Adrenal gland (tissue), 12 donors: Measurements from ENCODE around the gene USP6NL. TPM values are rescaled to one million over a fixed set of nuclear protein-coding genes. Genes with fewer than 3 reads are reported as not detected.

Experiments
- DNase-seq, 7 donors: peaks; one replicate each; pipeline ENCODE4 v3.0.0-alpha.2; 2019 to 2020
- H3K27ac ChIP-seq, 5 donors: fragments of 200-600 bp; sonication (generic) in 4 of 5; 1 replicate in 3 of 5; 2 replicates in 2 of 5; pipeline versions ENCODE4 v1.5.1 to v1.8.0; 2016 to 2020; ENCODE audit warnings: mild to moderate bottlenecking in 1 of 5
- H3K27me3 ChIP-seq: fragments of 200-600 bp; 2 replicates; pipeline ENCODE4 v1.8.0; 2021
- H3K36me3 ChIP-seq, 2 donors: fragments of 200-600 bp; replicated peaks in 1 of 2; 1 replicate in 1 of 2; 2 replicates in 1 of 2; pipeline versions ENCODE4 v1.5.1 to v1.8.0; 2018 to 2022
- H3K4me1 ChIP-seq, 2 donors: fragments of 200-600 bp; replicated peaks in 1 of 2; 1 replicate in 1 of 2; 2 replicates in 1 of 2; pipeline versions ENCODE4 v1.5.1 to v1.8.0; 2018 to 2021
- H3K4me3 ChIP-seq, 4 donors: fragments of 200-600 bp; sonication (generic) in 3 of 4; one replicate each; pipeline ENCODE4 v1.5.1; 2016 to 2018
- H3K9me3 ChIP-seq, 3 donors: fragments of 200-600 bp; sonication (generic) in 1 of 3; replicated peaks in 1 of 3; 1 replicate in 2 of 3; 2 replicates in 1 of 3; pipeline versions ENCODE4 v1.5.1 to v1.8.0; 2016 to 2021
- POLR2A ChIP-seq, 2 donors: fragments of 450-650 bp; IDR thresholded peaks; one replicate each; pipeline ENCODE4 v1.6.1; 2017; ENCODE audit warnings: antibody characterized with exemption in 2 of 2, mild to moderate bottlenecking in 2 of 2, moderate library complexity in 1 of 2
- WGBS, 4 donors: extraction: QIAGEN DNeasy Blood & Tissue Kit in 2 of 4; methylation state at CpG; one replicate each; pipeline versions ENCODE4 v1.1.5 to v1.1.7; 2013 to 2017; 5-methylcytosine and 5-hydroxymethylcytosine counted together
- intact Hi-C, 2 donors: fragments of 100-400 bp; cut with DNase I; formaldehyde crosslinking; loops; one replicate each; pipeline versions ENCODE4 v1.14.1 to v1.15.0; 2022 to 2023
- polyA plus RNA-seq, 3 donors: library from polyadenylated mRNA; stranded (reverse); fragments of 200-250 nt in 2 of 3; fragments of 350-450 nt in 1 of 3; fragmentation: Illumina TruSeq in 1 of 3; extraction: RNeasy Lipid Tissue Mini Kit (QIAGEN cat#74804) in 1 of 3; gene quantifications; one replicate each; pipeline ENCODE4 v1.2.3, GENCODE V29; 2013 to 2014
- total RNA-seq, 9 donors: library from RNA; depleted of rRNA in 4 of 9; stranded (reverse); fragments of >200 nt in 4 of 9; fragments of 120-200 nt in 1 of 9; fragmentation: NEBNext Ultra II Directional in 1 of 9; extraction: Animal tissue kit (Norgen Biotek cat#: 25700) in 1 of 9; gene quantifications; one replicate each; pipeline versions ENCODE4 v1.1.0 to v1.2.4, GENCODE V29; 2013 to 2023
- TF ChIP-seq, protein P1 (sequence below), 6 experiments: fragments of 450-650 bp in 4 of 6; fragments of 200-600 bp in 2 of 6; sonication (generic) in 1 of 6; IDR thresholded peaks; 1 replicate in 5 of 6; 2 replicates in 1 of 6; pipeline versions ENCODE4 v1.5.1 to v1.8.0; 2016 to 2021; ENCODE audit warnings: antibody characterized with exemption in 6 of 6, mild to moderate bottlenecking in 2 of 6, moderate library complexity in 1 of 6
- donor health status: healthy with polysubstance abuse.
- donor health status: Bipolar disorder and iron deficiency.
- donor health status: DM: yes; HTN: yes; CAD: no.
- donor health status: DM: no; HTN: no; CAD: no.
- donor health status: DM: no; HTN: no; CAD: no.
- donor health status: DM: yes; HTN: yes; CAD: no.

USP6NL gene
- total and polyA plus RNA-seq, 12 donors = 3.5 to 35.1 (median 19.8) TPM

- intact Hi-C loops = no loop called here
- TF ChIP-seq POLR2A (IDR thresholded peaks at IDR 0.05) = no peak
- TF ChIP-seq, protein P1, sequence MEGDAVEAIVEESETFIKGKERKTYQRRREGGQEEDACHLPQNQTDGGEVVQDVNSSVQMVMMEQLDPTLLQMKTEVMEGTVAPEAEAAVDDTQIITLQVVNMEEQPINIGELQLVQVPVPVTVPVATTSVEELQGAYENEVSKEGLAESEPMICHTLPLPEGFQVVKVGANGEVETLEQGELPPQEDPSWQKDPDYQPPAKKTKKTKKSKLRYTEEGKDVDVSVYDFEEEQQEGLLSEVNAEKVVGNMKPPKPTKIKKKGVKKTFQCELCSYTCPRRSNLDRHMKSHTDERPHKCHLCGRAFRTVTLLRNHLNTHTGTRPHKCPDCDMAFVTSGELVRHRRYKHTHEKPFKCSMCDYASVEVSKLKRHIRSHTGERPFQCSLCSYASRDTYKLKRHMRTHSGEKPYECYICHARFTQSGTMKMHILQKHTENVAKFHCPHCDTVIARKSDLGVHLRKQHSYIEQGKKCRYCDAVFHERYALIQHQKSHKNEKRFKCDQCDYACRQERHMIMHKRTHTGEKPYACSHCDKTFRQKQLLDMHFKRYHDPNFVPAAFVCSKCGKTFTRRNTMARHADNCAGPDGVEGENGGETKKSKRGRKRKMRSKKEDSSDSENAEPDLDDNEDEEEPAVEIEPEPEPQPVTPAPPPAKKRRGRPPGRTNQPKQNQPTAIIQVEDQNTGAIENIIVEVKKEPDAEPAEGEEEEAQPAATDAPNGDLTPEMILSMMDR (IDR thresholded peaks at IDR 0.05) = no peak
- Histone ChIP-seq H3K27ac (no peak overlapping the region), H3K27me3 (no peaks in the 10 kb centered on the region), H3K36me3 (no peaks in the 10 kb centered on the region), H3K9me3 (no peaks in the 10 kb centered on the region), H3K4me1 (no peaks in the 10 kb centered on the region), H3K4me3 (no peak overlapping the region)
- DNase-seq = no peak
- 84 to 96% (median 91%) methylated on average over 6 of the region's 6 CpGs for WGBS, 4 donors
Observed at GRCh38 chr10:11643039-11643438, 31.6 kb upstream of the USP6NL start.

DNA sequence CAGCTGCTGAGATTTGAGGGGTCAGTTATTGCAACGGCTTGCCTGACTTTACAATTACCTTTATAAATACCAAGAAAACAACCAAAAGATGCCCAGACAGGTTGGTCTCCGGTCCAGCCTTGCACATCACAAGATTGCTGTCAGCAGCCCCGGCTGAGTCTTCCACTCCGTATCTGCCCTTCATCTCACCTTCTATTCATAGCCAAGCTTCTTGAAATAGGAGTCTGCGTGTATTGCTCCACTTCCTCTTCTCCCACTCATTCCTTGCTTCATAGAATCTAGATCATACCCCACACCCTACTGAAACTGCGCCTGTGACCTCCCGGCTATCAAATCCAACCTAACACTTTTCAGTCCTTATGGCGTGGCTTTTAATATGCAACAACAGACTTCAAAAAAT lies 31.1 kb upstream of the USP6NL start:
- WGBS, 4 donors = 75 to 87% (median 77%) methylated on average over 8 of the region's 8 CpGs
- DNase-seq = peak in 1 of 7 donors; percentile 29
- intact Hi-C loops = no loop called here

DNA sequence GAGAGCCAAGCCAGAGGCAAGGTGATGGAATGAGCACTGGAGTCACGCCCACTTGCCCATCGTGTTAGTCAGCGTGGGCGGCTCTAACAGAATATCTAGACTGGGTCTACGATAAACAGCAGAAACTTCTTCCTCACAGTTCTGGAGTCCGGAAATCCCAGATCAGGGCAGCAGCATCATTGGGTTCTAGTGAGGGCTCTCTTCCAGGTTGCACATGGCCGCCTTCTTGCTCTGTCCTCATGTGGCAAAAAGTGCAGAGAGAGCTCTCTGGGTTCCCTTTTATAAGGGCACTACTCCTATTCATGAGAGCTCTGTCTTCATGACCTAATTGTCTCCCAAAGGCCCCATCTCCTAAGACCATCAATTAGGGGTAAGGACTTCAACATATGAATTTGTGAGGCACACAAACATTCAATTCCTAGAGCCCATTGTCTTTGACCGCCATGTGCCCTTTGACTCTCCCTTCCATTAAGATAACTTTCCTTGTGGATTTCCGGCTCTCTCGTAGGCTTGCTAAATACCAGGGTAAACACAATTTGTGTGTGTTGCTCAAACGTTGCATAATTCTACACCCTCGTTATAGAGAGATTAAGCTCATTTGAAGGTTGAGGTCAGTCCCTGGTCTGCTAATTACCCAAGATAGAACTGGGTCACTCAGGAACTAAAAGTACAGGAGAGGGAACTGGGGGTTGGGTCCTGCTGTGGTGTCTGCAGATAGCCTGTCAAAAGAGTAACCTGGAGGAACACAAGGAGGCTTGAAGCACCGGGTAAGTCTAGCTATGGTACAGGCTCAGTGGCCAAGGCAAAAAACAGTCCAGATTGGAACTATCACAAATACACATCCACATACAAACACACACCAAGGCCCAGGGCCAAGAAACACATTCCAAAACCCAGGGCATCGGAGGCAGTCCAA lies 28.7 kb upstream of the USP6NL start:
- 75 to 82% (median 80%) methylated on average over 11 to 14 of the region's 14 CpGs for WGBS, 4 donors
- Histone ChIP-seq H3K27ac (no peak overlapping the region), H3K36me3 (no peaks in the 10 kb centered on the region), H3K9me3 (no peaks in the 10 kb centered on the region), H3K4me1 (no peaks in the 10 kb centered on the region), H3K4me3 (no peak overlapping the region), H3K27me3 (no peaks in the 10 kb centered on the region)
- peak in 2 of 7 donors; percentile 34 to 38 for DNase-seq
- no peak for TF ChIP-seq POLR2A (IDR thresholded peaks at IDR 0.05)
- TF ChIP-seq, protein P1 (IDR thresholded peaks at IDR 0.05) = no peak
- intact Hi-C loops = no loop called here

More for the DNA sequence above, 31.1 kb upstream of the USP6NL start:
- H3K36me3 ChIP-seq = no peaks in the 10 kb centered on the region
- no peak overlapping the region for H3K4me3 ChIP-seq
- TF ChIP-seq POLR2A (IDR thresholded peaks at IDR 0.05) = no peak
- TF ChIP-seq, protein P1 (IDR thresholded peaks at IDR 0.05) = no peak
- H3K27ac ChIP-seq = no peak overlapping the region
- no peaks in the 10 kb centered on the region for H3K4me1 ChIP-seq
- no peaks in the 10 kb centered on the region for H3K9me3 ChIP-seq
- no peaks in the 10 kb centered on the region for H3K27me3 ChIP-seq

DNA sequence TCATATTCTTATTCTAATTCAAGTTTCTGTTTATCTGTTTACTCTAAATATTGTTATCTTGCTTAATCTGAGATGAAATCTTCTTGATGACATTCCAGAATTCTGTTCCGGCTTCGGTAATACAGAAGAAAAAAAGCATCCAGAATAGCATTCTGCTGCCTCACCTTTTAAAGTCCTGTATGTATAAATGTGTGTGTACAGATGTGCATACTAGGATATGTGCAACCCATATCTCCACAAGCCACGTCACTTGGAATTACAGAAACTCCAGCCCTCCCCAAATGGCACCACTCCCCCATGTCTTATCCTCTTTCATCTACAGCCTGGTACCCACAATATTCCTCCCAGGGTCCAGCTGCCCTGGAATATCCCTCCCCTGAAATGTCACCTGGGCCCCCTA lies 27.9 kb upstream of the USP6NL start:
- H3K36me3 ChIP-seq = no peaks in the 10 kb centered on the region
- TF ChIP-seq, protein P1 (IDR thresholded peaks at IDR 0.05) = no peak
- no peak for TF ChIP-seq POLR2A (IDR thresholded peaks at IDR 0.05)
- WGBS, 4 donors = 65 to 78% (median 72%) methylated on average over 3 of the region's 3 CpGs

More for the DNA sequence above, 27.9 kb upstream of the USP6NL start:
- DNase-seq = peak in 1 of 7 donors; percentile 13
- intact Hi-C loops = no loop called here
- no peaks in the 10 kb centered on the region for H3K4me1 ChIP-seq
- H3K27ac ChIP-seq = no peak overlapping the region
- H3K4me3 ChIP-seq = no peak overlapping the region
- no peaks in the 10 kb centered on the region for H3K27me3 ChIP-seq
- no peaks in the 10 kb centered on the region for H3K9me3 ChIP-seq
